ENCODE results near the gene NOP56.
"Not testable (repeated sequence)": the region's sequence is repeated elsewhere in the genome, so short reads cannot be mapped to it uniquely, and the experiment has no call there.

DNA sequence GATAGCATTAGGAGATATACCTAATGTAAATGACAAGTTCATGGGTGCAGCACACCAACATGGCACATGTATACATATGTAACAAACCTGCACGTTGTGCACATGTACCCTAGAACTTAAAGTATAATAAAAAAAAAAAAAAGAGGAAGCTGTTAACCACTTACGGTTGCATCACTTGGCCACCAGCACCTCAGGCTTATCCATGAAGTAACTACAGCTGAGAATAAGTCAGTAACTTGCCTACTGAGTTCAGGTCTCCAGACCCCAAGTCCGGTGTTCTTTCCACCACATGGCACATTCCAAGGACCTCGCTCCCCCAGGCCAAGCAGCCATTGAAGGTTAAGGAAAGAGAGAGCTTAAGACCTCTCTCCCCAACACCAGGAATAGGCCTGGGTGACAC is 32.4 kb downstream of the NOP56 start:
- TF ChIP-seq ZFP36 (IDR thresholded peaks at IDR 0.05; ENCODE audit: borderline replicate concordance, partially characterized antibody); ZSCAN20 (CRISPR knock-in tag; IDR thresholded peaks at IDR 0.05); REST (IDR thresholded peaks at IDR 0.05); MAX (IDR thresholded peaks at IDR 0.05); E2F6 (IDR thresholded peaks at IDR 0.05; ENCODE audit: borderline replicate concordance, low read depth); SMC3 (IDR thresholded peaks at IDR 0.05); MAZ (IDR thresholded peaks at IDR 0.05; ENCODE audit: borderline replicate concordance, low read depth, low read length); RAD21 (conservative IDR thresholded peaks at IDR 0.05 in 1 of 2, IDR thresholded peaks at IDR 0.05 in 1 of 2); EP300 (IDR thresholded peaks at IDR 0.05); RCOR1 (IDR thresholded peaks at IDR 0.05; ENCODE audit: low read depth, low read length): not testable (repeated sequence)
- TF ChIP-seq, protein P1, sequence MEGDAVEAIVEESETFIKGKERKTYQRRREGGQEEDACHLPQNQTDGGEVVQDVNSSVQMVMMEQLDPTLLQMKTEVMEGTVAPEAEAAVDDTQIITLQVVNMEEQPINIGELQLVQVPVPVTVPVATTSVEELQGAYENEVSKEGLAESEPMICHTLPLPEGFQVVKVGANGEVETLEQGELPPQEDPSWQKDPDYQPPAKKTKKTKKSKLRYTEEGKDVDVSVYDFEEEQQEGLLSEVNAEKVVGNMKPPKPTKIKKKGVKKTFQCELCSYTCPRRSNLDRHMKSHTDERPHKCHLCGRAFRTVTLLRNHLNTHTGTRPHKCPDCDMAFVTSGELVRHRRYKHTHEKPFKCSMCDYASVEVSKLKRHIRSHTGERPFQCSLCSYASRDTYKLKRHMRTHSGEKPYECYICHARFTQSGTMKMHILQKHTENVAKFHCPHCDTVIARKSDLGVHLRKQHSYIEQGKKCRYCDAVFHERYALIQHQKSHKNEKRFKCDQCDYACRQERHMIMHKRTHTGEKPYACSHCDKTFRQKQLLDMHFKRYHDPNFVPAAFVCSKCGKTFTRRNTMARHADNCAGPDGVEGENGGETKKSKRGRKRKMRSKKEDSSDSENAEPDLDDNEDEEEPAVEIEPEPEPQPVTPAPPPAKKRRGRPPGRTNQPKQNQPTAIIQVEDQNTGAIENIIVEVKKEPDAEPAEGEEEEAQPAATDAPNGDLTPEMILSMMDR (IDR thresholded peaks at IDR 0.05), result not testable (repeated sequence)

Data from A549 (cell line).